Stimulated activated CD8-positive, alpha-beta memory T cell treated with anti-CD3 and anti-CD28 coated beads, Interleukin-4, amount 100 ng/mL, for 1 hour (primary cell): Measurements from ENCODE around the gene ROBO4.
A peak's percentile ranks its signal among the peaks of the same experiment; 100 is the strongest.

Source experiments
- DNase-seq, 2 donors: peaks; one replicate each; pipeline ENCODE4 v3.0.0-alpha.2; 2020; ENCODE audit warnings: low read depth in 2 of 2, low spot score in 1 of 2

Gene ROBO4

DNA sequence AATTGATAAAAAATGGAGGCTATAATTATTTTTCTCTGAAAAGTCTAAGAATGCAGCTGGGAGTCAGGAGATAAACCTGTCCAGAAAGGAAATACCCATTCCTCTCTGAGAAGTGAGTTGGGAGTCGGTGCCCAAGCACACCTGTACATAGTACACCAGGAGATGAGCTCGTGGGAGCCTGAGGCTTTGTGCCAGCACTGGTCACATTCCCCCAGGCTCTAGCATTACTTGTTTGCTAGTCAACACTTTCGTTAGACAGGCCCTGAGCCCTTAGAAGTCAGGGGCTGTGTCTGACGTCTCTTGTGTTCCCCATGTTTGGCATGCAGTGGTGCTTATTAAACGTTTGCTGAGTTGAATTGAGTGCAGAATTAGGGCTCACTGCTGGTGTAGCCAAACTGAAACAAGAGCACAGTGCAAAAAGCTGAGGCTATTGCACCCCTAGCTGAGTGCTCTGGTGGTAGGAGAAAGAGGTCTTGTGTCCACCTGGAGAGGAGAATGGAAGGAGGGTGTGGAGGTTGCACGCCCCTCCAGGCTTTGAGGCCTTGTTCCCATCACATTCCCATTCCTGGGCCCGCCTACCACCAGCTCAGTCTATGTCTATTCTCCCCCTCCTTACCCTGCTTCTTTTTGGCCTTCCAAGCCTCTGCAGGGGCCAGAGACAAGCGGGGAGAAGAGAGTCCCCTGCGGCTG is 6.8 kb downstream of the ROBO4 start:
- DNase-seq = no peak

DNA sequence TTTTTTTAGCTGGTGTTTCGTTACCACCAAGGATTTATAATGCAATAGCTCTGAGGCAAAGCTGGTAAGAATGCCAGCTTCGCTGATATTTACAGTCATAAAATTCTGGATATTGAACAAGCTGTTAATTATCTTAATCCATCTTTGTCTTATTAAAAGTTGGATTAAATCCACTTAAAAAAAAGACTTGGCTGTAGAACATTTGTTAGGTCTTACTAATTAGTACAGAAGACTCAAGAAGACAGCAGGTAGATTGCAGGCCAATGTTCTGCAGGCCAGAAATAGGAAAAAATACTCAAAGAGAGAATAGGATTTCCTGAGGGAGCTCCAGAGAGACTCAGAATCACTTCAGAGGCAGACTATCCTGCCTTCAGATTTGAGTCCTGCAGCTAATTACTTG is 7.5 kb downstream of the ROBO4 start:
- no peak for DNase-seq

DNA sequence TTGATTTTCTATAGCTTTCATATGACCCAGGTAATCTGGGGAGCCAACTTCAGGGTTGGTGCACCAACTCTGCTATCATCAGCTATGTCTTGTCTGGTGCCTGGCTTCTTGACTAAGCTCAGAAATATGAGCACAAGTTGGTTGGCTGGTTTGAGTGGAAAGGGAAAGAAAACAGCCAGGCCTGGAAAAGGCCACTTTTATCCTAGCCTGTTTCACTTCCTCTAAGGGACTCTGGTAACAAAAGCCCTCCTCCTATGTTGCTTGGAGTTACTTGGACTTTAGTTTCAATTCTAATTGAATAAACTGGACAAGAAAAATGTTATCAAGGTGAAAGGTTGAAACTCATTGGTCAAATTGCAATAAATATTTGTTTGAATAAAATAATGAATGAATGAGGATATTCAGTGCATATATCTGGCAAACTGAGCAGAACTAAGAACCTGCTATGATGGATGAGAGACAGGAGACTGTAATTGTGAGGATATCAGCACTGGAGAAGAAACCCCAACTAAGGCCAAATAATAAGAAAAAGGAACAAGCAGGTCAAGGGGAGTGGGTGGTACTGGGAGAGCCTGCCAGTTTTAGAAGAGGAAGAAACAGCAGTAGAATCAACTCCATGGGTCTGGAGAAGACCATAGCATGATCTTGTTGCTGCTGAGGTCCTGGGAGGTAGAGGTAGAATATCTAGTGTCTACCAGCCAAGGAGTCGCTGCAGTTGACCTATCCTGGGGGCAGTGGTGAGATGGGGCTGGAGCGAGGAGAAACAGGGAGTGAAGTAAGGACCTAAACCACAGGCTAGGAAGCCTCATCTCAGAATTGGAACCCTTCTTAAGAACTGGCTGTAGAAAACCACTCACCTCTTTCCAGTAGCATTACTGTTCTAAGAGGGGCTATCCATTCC is 8.2 kb downstream of the ROBO4 start:
- DNase-seq = no peak

DNA sequence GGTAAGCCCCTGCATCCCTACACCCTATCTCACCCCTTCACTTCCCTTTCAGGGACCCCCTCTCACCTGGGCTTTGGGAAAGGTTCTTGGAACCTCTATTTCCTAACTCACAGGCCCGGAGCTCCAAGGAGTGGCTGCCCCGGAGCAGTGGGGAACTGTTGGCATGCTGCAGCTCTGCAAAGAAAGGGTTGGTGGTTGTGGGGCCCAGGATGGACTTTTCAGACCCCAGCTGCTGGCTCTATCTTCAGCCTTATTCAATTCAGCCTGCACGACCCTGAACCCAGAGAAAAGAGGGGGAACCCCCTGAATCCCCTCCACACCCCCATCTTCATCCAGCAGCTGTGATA is 10.0 kb downstream of the ROBO4 start:
- DNase-seq = no peak

DNA sequence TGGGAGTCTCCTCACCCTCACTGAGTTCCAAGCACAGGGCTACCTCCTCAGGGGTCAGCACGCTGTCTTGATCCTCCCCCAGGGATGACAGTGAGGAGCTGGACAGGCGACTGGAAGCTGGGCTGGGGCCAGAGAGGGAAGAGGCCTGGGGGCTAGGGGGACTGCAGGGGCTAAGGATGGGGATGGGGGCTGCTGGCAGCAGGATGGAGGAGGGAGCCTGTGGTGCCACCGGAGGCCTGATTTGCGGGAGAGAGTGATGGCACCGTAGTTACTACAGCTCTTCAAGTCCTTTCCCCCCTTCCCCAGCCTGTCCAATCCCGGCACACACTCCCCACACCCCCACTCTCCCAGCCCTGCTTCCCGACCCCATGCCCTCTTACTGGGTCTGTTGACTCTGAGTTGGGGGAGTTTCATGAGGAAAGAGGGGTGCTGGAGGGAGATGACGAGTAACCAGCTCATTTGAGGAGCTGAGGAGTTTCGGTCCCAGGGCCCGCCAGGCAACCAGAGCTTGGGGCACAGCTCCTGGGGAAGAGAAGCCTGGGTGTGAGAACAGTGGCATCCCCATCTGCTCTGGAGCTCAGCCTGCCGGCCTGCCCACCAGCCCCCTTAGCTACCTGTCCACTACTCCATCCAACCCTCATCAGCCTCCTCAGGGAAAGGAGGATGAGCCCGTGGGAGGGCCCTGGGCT is 10.5 kb downstream of the ROBO4 start:
- DNase-seq = no peak

DNA sequence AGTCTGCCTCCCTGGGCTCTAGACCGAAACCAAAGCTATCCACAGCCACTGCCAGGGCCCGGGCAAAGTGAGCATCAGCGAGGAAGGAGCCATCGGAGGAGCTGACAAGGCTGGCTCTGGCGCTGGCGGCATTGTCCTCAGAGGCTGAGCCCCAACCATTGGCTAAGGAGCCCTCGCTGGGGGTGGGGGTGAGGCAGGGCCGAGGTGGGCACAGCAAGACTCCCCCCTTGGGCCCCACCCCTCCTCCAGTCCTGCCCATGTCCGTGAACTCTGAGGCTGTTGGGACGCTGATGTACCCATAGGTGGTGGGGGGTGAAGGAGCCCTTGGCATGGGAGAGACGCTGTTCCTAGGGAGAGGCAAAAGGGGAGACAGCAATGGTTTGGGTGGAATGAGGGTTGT is 11.2 kb downstream of the ROBO4 start:
- no peak for DNase-seq

DNA sequence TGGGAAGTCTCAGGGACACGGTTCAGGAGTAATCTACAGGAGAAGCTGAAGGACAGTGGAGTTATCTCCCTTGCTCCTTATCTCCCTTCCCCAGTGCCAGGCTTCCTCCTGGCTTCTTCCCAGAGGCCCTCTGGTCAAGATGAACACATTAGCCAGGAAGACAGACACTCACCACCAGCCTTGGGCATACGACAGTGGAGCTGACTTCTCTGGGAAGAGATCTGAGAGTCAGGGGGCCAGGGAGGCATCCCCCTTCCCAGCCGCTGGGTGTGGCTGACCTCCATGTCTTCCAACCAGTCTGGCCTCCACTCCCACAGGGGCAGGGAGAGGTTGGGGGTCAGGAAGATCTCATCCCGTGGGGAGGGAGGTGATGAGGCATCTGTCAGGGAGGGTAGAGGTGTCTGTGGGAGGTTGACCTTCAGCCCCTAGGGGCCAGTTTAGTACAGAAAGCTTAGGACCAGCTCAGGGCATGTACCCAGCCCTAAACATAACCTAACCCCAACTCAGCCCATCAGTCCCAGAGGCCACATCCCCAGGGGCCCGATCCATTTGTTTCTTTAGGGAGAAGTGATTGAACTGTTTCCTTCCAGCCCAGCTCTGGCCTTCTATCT is 12.7 kb downstream of the ROBO4 start:
- no peak for DNase-seq

DNA sequence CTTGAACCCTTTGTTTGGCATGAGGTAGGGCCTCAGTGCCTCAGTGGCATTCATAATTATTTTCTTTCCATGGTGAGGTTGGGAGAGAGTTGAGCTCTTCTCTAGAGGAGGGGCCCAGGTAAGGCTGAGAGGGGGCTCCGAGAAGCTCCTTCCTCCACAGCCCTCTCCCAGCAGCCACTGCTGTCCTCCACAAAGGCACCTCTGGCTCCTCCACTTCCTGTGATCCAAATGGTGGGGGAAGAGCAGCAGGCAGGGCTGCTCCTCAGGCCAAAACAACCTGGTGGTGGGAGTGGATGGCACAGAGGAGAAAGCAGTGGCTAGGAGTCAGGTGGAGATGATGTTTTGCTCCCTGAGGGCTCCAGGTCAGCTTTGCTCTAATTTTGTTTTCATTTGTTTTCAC is 13.3 kb downstream of the ROBO4 start:
- no peak for DNase-seq

DNA sequence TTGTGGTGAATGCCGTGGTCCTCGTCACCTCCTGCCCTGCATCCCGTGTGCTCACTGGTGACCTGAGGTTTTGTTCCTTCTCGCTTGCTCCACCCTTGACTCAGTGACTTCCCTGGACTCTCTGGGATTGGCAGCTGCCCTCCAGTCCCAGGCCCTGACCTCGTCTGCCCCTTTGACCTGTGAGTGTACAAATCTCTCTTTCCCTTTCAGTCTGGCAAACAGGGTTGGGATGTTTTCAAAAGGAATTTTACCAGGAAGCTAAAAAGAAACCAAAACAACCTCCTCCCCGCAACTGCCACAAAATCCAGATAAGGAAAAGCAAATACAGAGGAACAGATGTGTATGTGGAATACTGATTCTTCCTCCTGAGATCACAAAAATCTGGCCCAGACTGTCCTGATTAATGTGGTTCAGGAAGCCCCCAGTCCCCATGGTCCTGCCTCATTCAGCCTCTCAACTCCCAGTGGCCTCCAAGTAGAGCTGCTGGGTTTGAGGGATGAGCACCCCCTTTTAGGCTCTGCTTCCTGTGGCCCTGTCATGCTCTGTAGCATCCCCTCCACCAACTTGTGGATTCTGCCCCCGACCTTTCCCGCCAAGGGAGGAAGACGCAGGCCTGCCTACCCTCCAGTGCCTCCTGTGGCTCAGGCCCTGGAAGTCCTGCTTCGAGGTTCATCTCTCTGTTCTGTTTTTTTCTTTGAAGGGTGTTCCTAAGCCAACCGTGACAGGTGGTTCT is 15.2 kb downstream of the ROBO4 start:
- no peak for DNase-seq

DNA sequence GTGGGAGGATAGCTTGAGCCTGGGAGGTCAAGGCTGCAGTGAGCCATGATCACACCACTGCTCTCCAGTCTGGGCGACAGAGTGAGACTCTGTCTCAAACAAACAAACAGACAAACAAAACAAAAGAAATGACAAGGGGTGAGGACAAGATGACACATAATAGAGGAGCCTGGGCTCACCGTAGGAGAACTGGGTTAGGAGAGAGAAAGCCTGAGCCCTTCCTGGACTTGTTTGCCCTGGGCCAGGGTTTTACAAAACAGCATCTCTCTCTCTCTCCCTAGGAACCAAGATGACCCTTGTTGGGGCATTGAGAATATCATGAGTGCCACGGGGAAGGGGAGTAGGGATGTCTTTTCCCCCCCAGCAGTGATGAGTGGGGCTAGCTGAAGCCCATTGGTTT is 16.7 kb downstream of the ROBO4 start:
- DNase-seq = no peak

DNA sequence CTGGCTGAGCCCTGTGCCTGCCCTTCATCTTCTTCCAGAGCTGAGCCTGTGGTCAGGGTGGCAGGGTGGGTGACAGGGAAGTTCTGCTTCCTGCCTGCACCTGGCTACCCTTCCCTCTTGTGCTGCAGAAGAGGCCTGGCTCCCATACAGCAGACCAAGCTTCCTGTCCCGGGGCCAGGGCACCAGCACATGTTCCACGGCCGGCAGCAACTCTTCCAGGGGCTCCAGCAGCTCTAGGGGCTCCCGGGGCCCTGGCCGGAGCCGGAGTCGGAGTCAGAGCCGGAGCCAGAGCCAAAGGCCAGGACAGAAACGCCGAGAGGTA is 17.4 kb downstream of the ROBO4 start:
- no peak for DNase-seq

DNA sequence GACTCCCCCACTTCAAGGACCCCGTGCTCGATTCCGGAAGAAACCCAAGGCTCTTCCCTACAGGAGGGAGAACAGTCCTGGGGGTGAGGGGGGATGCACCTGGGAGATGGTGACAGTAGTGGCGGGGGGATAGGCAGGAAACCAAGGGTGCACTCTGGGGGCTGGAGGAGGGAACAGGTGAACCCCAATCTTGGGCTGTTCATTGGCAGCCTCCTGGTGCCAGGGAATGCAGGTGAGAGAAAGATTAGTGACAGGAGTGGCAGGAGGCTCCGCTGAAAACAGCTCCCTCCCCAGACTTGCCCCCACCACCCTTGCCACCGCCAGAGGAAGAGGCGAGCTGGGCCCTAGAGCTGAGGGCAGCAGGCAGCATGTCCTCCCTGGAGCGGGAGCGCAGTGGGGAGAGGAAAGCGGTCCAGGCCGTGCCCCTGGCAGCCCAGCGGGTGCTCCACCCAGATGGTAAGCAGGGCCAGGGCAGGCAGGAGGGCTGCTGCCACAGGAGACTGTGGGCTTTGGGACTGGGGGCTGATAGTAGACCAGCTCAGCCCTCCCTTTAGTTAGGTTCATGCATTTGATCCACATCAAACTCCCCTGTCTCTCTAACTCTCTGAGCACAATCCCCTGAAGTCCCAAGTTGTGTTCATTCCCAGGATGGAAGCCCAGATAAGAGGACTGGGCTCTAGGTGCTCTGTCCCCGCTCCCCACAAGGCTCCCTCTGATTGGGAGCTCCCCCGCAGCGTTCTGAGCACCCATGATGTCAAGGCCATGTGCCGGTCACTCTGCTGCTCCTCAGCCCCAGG is 18.0 kb downstream of the ROBO4 start:
- DNase-seq = no peak

DNA sequence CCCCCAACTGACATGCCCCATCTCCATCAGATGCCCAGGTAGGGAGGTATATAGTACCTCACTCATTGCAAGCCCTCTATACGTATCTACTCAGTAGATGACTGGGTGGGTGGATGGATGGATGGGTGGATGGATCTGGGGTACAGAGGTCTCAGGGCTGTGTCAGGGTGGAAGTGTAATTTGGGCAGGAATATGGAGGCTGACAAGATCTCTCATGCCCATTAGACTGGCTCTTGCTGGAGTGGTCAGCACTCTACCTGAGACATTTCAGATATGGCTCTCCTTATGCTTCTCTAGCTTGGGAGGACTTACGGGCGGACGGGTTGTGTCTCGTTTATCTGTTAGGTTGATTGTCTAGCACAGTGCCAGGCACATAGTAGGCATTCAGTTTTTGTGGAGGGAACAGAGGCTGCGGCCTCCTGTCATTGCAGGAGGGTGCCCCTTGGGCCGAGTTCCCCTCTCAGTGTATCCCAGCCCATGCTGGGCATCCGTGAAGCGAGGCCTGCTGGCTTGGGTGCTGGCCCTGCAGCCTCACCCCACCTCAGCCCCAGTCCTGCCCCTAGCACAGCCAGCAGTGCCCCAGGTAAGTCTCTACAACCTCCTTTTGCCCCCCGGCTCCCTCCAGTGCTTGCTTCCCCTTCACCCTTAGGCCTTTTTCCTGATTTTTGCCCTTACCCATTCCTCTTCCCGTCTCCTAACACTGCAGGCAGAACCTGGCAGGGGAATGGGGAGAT is 18.7 kb downstream of the ROBO4 start:
- DNase-seq = no peak

DNA sequence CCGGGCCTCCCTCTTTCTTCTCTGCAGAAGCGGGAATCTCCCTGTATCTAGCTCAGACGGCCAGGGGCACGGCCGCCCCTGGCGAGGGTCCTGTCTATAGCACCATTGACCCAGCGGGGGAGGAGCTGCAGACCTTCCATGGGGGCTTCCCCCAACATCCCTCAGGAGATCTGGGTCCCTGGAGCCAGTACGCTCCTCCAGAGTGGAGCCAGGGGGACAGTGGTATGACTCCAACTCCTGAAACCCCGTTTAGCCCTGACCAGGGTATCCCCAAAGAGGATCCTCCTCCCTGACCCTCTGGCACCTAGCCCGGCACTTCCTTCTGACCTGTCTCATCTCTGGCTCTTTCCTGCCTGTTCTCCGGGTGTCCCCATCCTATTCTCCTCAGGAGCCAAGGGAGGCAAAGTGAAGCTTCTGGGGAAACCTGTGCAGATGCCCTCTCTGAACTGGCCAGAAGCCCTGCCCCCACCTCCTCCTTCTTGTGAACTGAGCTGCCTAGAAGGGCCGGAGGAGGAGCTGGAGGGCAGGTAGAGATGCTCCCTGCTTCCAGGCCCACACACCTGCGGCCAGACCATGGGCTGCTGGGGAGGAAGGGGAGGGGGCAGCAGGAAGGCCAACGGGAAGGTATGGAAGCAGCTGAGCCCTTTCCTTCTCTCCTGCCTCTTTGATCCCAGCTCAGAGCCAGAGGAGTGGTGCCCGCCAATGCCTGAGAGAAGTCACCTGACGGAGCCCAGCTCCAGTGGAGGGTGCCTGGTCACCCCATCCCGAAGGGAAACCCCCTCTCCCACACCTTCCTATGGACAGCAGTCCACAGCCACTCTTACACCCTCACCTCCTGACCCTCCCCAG is 19.5 kb downstream of the ROBO4 start:
- DNase-seq = no peak

DNA sequence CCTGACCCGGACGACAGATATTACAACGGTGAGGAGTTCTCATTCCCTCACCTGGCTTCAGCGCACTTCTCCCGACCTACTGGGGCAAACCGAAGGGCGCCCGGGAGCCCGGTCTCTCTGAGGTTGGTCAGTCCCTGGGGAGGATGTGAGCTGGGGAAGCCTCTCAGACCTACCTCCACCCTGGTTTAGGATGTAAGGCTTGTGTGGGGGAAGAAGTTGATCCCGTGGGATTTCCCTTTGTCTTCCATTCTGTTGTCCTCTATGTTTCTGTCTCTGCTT is 20.1 kb downstream of the ROBO4 start:
- DNase-seq = no peak

DNA sequence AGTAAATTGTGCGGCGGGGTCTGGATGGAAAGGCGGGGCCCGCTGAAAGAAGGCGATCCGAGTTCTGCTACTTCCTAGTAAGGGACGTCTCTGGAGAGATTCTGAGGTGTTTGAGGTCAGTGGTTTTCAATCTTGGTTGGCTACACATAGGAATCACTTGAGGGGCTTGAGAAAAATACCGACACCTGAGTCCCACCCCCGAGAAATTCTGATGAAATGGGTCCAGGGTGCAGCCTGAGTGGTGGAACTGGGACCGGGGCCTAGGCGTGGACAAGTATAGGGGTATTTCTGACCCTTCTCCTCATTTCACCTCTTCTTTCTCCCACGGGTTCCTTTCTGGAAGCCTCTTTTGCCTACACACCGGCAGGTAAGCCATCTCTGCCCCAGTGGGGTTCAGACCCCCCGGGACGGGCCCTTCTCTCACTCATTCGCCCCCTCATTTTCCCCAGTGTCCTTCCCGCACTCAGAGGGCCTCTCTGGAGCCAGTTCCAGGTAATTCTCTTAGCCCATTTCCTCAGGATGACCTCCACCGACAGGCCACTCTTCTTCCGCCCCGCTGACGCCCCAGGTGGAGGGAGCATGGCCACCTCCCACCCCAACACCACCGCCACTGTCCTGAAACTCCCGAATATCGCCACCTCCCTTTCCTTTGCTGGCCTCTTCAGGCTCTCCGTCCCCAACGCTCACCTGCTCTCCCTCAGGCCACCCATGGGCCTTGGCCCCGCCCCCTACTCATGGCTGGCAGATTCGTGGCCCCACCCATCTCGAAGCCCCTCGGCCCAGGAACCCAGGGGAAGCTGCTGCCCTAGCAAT is 20.6 kb downstream of the ROBO4 start:
- DNase-seq = no peak

DNA sequence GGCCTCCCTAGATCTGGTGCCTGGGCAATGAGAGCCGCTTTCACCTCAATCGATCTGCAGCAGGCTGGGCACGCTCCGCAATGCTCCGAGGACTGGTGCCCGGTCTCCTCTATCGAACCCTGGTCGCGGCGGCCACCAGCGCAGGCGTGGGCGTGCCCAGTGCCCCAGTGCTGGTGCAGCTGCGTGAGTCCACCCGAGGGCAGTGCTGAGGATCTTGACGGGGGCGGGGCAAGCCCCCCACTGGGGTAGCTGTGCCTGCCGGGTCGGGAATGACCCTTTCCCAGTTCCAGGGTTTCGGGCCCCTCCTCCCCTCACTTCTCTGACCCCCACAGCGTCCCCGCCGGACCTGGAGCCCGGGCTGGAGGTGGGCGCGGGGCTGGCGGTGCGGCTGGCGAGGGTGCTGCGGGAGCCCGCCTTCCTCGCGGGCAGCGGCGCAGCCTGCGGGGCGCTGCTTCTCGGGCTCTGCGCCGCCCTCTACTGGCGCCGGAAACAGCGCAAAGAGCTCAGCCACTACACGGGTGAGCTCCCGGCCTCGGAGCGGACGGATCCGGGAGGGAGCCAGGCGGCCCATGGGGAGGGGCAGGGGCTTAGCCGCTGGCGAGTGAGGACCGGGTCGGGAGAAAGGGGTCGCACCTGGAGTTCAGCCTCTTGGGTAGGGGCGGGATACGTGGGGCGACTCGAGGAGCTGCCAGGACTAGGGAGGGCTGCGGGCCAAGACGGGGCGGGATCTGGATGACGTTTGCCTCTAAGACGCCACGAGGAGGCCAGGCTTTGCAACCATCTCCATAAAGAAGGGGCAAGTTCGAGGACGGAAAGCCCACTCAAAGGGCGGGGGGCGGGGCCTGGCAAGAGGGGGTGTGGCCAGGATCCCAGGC is 21.5 kb downstream of the ROBO4 start:
- peak; percentile 36 to 46 for DNase-seq
